Gastroesophageal sphincter (tissue), 3 donors: Measurements from ENCODE around the gene CD19.

ENCODE experiments used
- POLR2A ChIP-seq, 2 donors: fragments of 450-650 bp; IDR thresholded peaks; one replicate each; pipeline ENCODE4 v1.6.1; 2017; ENCODE audit warnings: antibody characterized with exemption in 2 of 2, mild to moderate bottlenecking in 2 of 2, moderate library complexity in 1 of 2
- POLR2AphosphoS5 ChIP-seq: sonication (generic); formaldehyde crosslinking; IDR thresholded peaks from one replicate; pipeline ENCODE4 v1.6.1; 2017; ENCODE audit warnings: antibody characterized with exemption
- TF ChIP-seq, protein P1 (sequence below), 4 experiments: fragments of 200-600 bp in 2 of 4; fragments of 450-650 bp in 2 of 4; sonication (generic) in 1 of 4; IDR thresholded peaks; one replicate each; pipeline ENCODE4 v1.5.1; 2017 to 2019; ENCODE audit warnings: antibody characterized with exemption in 4 of 4, mild to moderate bottlenecking in 2 of 4, moderate library complexity in 2 of 4

DNA sequence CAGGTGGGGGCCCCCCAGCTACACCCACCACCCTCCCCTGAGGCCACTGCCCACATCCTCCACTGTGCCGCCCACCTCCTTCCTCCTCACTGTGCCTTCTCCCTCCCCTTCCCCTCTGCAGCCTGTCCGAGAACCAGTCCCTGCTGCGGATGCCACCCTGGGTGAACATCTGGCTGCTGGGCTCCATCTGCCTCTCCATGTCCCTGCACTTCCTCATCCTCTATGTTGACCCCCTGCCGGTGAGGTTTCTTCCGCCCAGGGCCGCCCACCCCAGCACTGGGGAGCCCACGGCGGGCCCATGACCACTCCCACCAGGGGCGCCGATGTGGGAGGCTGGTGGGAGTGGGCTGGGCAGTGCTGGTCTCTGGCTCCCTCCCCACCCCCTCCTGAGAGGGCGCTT, 28.9 kb upstream of the CD19 start:
- TF ChIP-seq POLR2AphosphoS5: no peak
- TF ChIP-seq, protein P1, sequence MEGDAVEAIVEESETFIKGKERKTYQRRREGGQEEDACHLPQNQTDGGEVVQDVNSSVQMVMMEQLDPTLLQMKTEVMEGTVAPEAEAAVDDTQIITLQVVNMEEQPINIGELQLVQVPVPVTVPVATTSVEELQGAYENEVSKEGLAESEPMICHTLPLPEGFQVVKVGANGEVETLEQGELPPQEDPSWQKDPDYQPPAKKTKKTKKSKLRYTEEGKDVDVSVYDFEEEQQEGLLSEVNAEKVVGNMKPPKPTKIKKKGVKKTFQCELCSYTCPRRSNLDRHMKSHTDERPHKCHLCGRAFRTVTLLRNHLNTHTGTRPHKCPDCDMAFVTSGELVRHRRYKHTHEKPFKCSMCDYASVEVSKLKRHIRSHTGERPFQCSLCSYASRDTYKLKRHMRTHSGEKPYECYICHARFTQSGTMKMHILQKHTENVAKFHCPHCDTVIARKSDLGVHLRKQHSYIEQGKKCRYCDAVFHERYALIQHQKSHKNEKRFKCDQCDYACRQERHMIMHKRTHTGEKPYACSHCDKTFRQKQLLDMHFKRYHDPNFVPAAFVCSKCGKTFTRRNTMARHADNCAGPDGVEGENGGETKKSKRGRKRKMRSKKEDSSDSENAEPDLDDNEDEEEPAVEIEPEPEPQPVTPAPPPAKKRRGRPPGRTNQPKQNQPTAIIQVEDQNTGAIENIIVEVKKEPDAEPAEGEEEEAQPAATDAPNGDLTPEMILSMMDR (IDR thresholded peaks at IDR 0.05): no peak
- TF ChIP-seq POLR2A (IDR thresholded peaks at IDR 0.05): no peak
